SK-N-SH (cell line): ENCODE results near the gene CFAP74. TPM values are rescaled to one million over a fixed set of nuclear protein-coding genes. Genes with fewer than 3 reads are reported as not detected.

Experiments used
- CTCF ChIA-PET: fragments of 300-600, 350-600 bp; formaldehyde crosslinking; extraction: SDS; loops from one replicate; lab custom pipeline; 2021; lab: Yijun Ruan, JAX
- POLR2A ChIA-PET: fragments of 350-600 bp; sonication (Branson Sonifier 250); formaldehyde crosslinking; extraction: SDS; loops from one replicate; lab custom pipeline; 2020; ENCODE audit warnings: antibody characterized with exemption, inconsistent platforms; lab: Yijun Ruan, JAX
- DNase-seq: peaks from one replicate; pipeline ENCODE4 v3.0.0; 2012
- H2AFZ ChIP-seq: fragments of 200-600 bp; sonication (generic); 2 replicates; pipeline ENCODE4 v1.8.1; 2016; ENCODE audit warnings: antibody characterized with exemption, mild to moderate bottlenecking, low read depth
- H3F3A ChIP-seq: fragments of 200-600 bp; sonication (generic); replicated peaks from 2 replicates; pipeline ENCODE3; 2016; ENCODE audit warnings: antibody characterized with exemption, mild to moderate bottlenecking; ENCODE audit not compliant: insufficient read depth
- H3K27ac ChIP-seq, 2 experiments: fragments of 200-500 bp in 1 of 2; fragments of 200-600 bp in 1 of 2; sonication (Bioruptor generic) in 1 of 2; sonication (generic), shearing (Covaris generic) in 1 of 2; 2 replicates each; pipeline versions ENCODE4 v1.5.1 to v1.6.1; 2014 to 2016; ENCODE audit warnings: low read depth in 2 of 2, inconsistent platforms in 1 of 2, low read length in 1 of 2, mild to moderate bottlenecking in 1 of 2, mixed read lengths in 1 of 2
- H3K27me3 ChIP-seq: fragments of 200-600 bp; sonication (generic), shearing (Covaris generic); 2 replicates; pipeline ENCODE4 v1.6.1; 2016; ENCODE audit warnings: mixed run types; ENCODE audit not compliant: insufficient read depth
- H3K36me3 ChIP-seq, 2 experiments: fragments of 200-500 bp in 1 of 2; fragments of 200-600 bp in 1 of 2; sonication (Bioruptor generic) in 1 of 2; sonication (generic) in 1 of 2; replicated peaks in 1 of 2; 2 replicates each; pipeline versions ENCODE3 to v1.5.1; 2014 to 2016; ENCODE audit warnings: low read length in 1 of 2, mild to moderate bottlenecking in 1 of 2; ENCODE audit not compliant: insufficient read depth in 2 of 2, control insufficient read depth in 1 of 2
- H3K4me1 ChIP-seq, 2 experiments: fragments of 200-500 bp in 1 of 2; fragments of 200-600 bp in 1 of 2; sonication (Bioruptor generic) in 1 of 2; sonication (generic), shearing (Covaris generic) in 1 of 2; 2 replicates each; pipeline versions ENCODE4 v1.5.1 to v1.6.1; 2014 to 2016; ENCODE audit warnings: low read depth in 1 of 2, low read length in 1 of 2, mixed run types in 1 of 2; ENCODE audit not compliant: insufficient read depth in 2 of 2, control insufficient read depth in 1 of 2
- H3K4me2 ChIP-seq: fragments of 200-600 bp; sonication (generic), shearing (Covaris generic); 2 replicates; pipeline ENCODE4 v1.6.1; 2017; ENCODE audit warnings: mixed run types
- H3K4me3 ChIP-seq, 2 experiments: fragments of 200-500 bp in 1 of 2; fragments of 200-600 bp in 1 of 2; sonication (Bioruptor generic) in 1 of 2; sonication (generic), shearing (Covaris generic) in 1 of 2; 2 replicates each; pipeline versions ENCODE4 v1.5.1 to v1.8.1; 2014 to 2016; ENCODE audit warnings: low read depth in 2 of 2, inconsistent platforms in 1 of 2, low read length in 1 of 2, mild to moderate bottlenecking in 1 of 2, mixed read lengths in 1 of 2, moderate library complexity in 1 of 2
- H3K79me2 ChIP-seq: fragments of 200-600 bp; sonication (generic); 2 replicates; pipeline ENCODE4 v1.8.1; 2017; ENCODE audit warnings: mild to moderate bottlenecking; ENCODE audit not compliant: insufficient read depth
- H3K9ac ChIP-seq: fragments of 200-600 bp; sonication (generic); 2 replicates; pipeline ENCODE4 v1.6.1; 2017; ENCODE audit warnings: mixed run types
- H3K9me2 ChIP-seq: fragments of 200-600 bp; sonication (generic); 2 replicates; pipeline ENCODE4 v1.6.1; 2017; ENCODE audit warnings: mixed run types
- H3K9me3 ChIP-seq: fragments of 200-600 bp; sonication (generic); 2 replicates; pipeline ENCODE4 v1.6.1; 2017; ENCODE audit warnings: mixed run types, mild to moderate bottlenecking, moderate library complexity
- H4K20me1 ChIP-seq: fragments of 200-600 bp; sonication (generic); 2 replicates; pipeline ENCODE4 v1.6.1; 2017; ENCODE audit warnings: mild to moderate bottlenecking, mixed run types; ENCODE audit not compliant: insufficient read depth
- CHD2 ChIP-seq: fragments of 150-350 bp; IDR thresholded peaks from 2 replicates; pipeline ENCODE4 v1.6.1; 2018; ENCODE audit warnings: low read length; ENCODE audit not compliant: partially characterized antibody
- EZH2phosphoT487 ChIP-seq: fragments of 200-600 bp; sonication (generic); IDR thresholded peaks from 2 replicates; pipeline ENCODE4 v1.6.1; 2017; ENCODE audit warnings: low read depth, mixed run types, mild to moderate bottlenecking, antibody characterized with exemption, moderate library complexity, borderline replicate concordance
- FOXM1 ChIP-seq: IDR thresholded peaks from 2 replicates; pipeline ENCODE4 v1.4.0; 2012; ENCODE audit warnings: low read depth, mild to moderate bottlenecking
- GABPA ChIP-seq: IDR thresholded peaks from 2 replicates; pipeline ENCODE4 v1.4.0; 2012; ENCODE audit warnings: low read depth, mild to moderate bottlenecking
- GATA2 ChIP-seq: sonication (generic); formaldehyde crosslinking; IDR thresholded peaks from 2 replicates; pipeline ENCODE4 v1.5.0; 2020; ENCODE audit warnings: mild to moderate bottlenecking, missing genetic modification reagents
- MXI1 ChIP-seq: IDR thresholded peaks from 2 replicates; pipeline ENCODE4 v1.6.1; 2012; ENCODE audit warnings: mild to moderate bottlenecking, low read depth, low read length, improper control_type of control experiment
- NRF1 ChIP-seq: IDR thresholded peaks from 2 replicates; pipeline ENCODE4 v1.6.1; 2012; ENCODE audit warnings: low read depth, mild to moderate bottlenecking, low read length
- PBX3 ChIP-seq: IDR thresholded peaks from 2 replicates; pipeline ENCODE4; 2012
- POLR2AphosphoS5 ChIP-seq: IDR thresholded peaks from 2 replicates; pipeline ENCODE4 v1.6.1; 2012; ENCODE audit warnings: low read depth, low read length
- RAD21 ChIP-seq: IDR thresholded peaks from 2 replicates; pipeline ENCODE4 v1.6.1; 2012; ENCODE audit warnings: mild to moderate bottlenecking, low read length
- RCOR1 ChIP-seq: fragments of 150-350 bp; IDR thresholded peaks from 2 replicates; pipeline ENCODE4 v1.6.1; 2017; ENCODE audit warnings: antibody characterized with exemption, low read length
- REST ChIP-seq: IDR thresholded peaks from 2 replicates; pipeline ENCODE4 v1.6.1; 2012; ENCODE audit warnings: mild to moderate bottlenecking, low read depth, low read length, moderate library complexity
- RFX5 ChIP-seq: IDR thresholded peaks from 2 replicates; pipeline ENCODE4 v1.6.1; 2012; ENCODE audit warnings: mild to moderate bottlenecking, improper control_type of control experiment, low read length
- TCF12 ChIP-seq: IDR thresholded peaks from 2 replicates; pipeline ENCODE4 v1.4.0; 2012
- WGBS: methylation state at CpG from one replicate; pipeline ENCODE4 v1.1.6; 2017; ENCODE audit warnings: low lambda C conversion rate; 5-methylcytosine and 5-hydroxymethylcytosine counted together
- polyA plus RNA-seq, 3 experiments: library from polyadenylated mRNA; depleted of rRNA; stranded (reverse); fragments of >200 nt; gene quantifications; 2 replicates each; pipeline ENCODE4 v1.2.3, GENCODE V29; 2012

Gene CFAP74
- polyA plus RNA-seq, 1 of the 3 experiments (the other 2 are of a cell fraction), result not detected

- no peak overlapping the region for H2AFZ ChIP-seq
- no peak for TF ChIP-seq RCOR1
- no peak for TF ChIP-seq RAD21
- no peak for TF ChIP-seq CHD2
- no peak for TF ChIP-seq FOXM1
- no peak for TF ChIP-seq NRF1
- TF ChIP-seq RFX5, result no peak
- no peaks in the 10 kb centered on the region for H3K4me1 ChIP-seq
- no peaks in the 10 kb centered on the region for H3K79me2 ChIP-seq
- WGBS, result 63% methylated on average over 6 of the region's 6 CpGs
- H3K27me3 ChIP-seq, result no peaks in the 10 kb centered on the region
- no peak overlapping the region for H3K27ac ChIP-seq
- H3K4me3 ChIP-seq, result no peak overlapping the region
- H3K9ac ChIP-seq, result no peak overlapping the region
- no peak for DNase-seq
- ChIA-PET POLR2A (interaction anchor here (0.6 kb wide), 1 partner anchor 9 kb away, joined by 5 read pairs; no protein-coding TSS in a partner anchor), CTCF (no interaction called here)
- no peaks in the 10 kb centered on the region for H3K9me2 ChIP-seq
- peaks cover 12% of the 10 kb centered on the region for H3F3A ChIP-seq
- H3K9me3 ChIP-seq, result no peaks in the 10 kb centered on the region
- no peaks in the 10 kb centered on the region for H4K20me1 ChIP-seq
- no peak overlapping the region for H3K4me2 ChIP-seq
- H3K36me3 ChIP-seq, result no peaks in the 10 kb centered on the region
Measured at GRCh38 chr1:1938276-1938573, 65.4 kb downstream of the CFAP74 start.

GRCh38 chr1:1937549-1938275 is 65.9 kb downstream of the CFAP74 start:
- no peak overlapping the region for H3K27ac ChIP-seq
- CTCF ChIA-PET, result no interaction called here
- TF ChIP-seq REST, result no peak
- TF ChIP-seq POLR2AphosphoS5, result no peak
- TF ChIP-seq GABPA, result no peak
- no peak for TF ChIP-seq NRF1
- TF ChIP-seq GATA2 (CRISPR knock-in tag), result no peak
- no peak for TF ChIP-seq PBX3
- TF ChIP-seq TCF12, result no peak
- no peak for TF ChIP-seq MXI1
- TF ChIP-seq EZH2phosphoT487, result no peak
- TF ChIP-seq, all 33 proteins: peak for 0
- Histone ChIP-seq H3K9me2 (no peaks in the 10 kb centered on the region), H3K4me2 (no peak overlapping the region), H4K20me1 (no peaks in the 10 kb centered on the region), H3K4me1 (no peaks in the 10 kb centered on the region), H3K9me3 (no peaks in the 10 kb centered on the region), H3K27me3 (no peaks in the 10 kb centered on the region), H2AFZ (no peak overlapping the region), H3K79me2 (no peaks in the 10 kb centered on the region), H3K9ac (no peak overlapping the region), H3K4me3 (no peak overlapping the region), H3F3A (peaks cover 12% of the 10 kb centered on the region), H3K36me3 (no peaks in the 10 kb centered on the region)
- WGBS, result 41% methylated on average over 15 of the region's 16 CpGs
- POLR2A ChIA-PET, result interaction anchor here (0.6 kb wide), 1 partner anchor 10 kb away, joined by 5 read pairs; no protein-coding TSS in a partner anchor
- peak; percentile 41 for DNase-seq
